Right renal pelvis (tissue), 4 donors: ENCODE measurements around the gene SNX21. TPM values are rescaled to one million over a fixed set of nuclear protein-coding genes. Genes with fewer than 3 reads are reported as not detected.

ENCODE experiments used
- DNase-seq, 4 donors: peaks; one replicate each; pipeline ENCODE4 v3.0.0-alpha.2; 2013; ENCODE audit warnings: low read depth in 4 of 4, low spot score in 3 of 4, missing footprints in 1 of 4
- polyA plus RNA-seq, 4 donors: library from polyadenylated mRNA; unstranded; fragments of 120-200 nt; gene quantifications; one replicate each; pipeline ENCODE4 v1.2.1, GENCODE V29; 2013; ENCODE audit not compliant: insufficient read length in 4 of 4

Gene SNX21
- polyA plus RNA-seq, 4 donors, result 12.6 to 17.1 (median 14.3) TPM

DNA sequence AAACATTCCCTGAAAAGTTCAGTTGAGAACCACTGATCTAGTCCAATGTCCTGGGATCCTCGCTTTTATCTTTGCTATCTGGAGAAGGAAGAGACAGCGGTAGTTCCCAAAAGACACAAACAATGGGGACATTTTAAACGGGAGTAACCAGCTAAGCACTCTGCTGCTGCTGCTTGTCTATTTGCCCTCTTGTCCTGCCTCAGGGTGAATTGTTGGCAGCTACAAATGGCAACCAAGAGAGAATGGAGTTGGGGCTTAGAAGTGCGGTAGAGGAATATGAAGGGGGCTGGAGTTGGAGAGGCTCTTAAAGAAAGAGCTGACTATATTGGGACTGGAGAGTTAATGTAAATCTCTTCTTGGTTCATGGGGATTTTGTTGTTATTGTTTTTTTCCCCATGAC, 41.0 kb downstream of the SNX21 start:
- DNase-seq, result no peak

DNA sequence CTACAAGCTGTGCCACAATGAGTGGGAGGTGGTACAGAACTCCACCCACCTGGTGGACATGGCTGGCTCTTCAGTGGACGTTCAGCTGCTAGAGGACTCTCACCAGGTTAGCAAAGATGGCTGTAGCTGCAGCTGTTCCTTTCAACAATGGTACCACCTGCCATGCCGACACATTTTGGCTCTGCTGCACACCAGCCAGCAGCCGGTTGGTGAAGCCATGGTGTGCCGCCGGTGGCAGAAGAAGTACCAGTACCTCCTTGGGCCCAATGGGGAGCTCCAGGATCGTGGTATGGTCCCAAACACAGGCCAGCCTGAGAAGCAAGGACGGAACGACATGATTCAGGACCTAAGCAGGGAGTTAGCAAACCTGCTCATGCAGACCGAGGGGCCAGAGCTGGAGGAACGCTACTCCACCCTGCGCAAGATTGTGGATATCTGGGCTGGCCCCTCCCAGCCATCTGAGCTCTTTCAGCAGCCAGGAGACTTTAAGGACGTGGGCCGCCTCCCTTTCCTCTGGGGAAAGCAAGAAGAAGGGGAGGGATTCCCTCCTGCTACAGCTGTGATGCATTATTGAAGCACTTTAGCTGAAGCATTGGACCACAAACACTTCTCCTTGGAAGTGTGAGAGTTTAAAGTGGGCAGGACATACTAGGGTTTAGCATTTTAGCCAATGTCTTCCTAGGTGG, 44.6 kb downstream of the SNX21 start:
- no peak for DNase-seq

DNA sequence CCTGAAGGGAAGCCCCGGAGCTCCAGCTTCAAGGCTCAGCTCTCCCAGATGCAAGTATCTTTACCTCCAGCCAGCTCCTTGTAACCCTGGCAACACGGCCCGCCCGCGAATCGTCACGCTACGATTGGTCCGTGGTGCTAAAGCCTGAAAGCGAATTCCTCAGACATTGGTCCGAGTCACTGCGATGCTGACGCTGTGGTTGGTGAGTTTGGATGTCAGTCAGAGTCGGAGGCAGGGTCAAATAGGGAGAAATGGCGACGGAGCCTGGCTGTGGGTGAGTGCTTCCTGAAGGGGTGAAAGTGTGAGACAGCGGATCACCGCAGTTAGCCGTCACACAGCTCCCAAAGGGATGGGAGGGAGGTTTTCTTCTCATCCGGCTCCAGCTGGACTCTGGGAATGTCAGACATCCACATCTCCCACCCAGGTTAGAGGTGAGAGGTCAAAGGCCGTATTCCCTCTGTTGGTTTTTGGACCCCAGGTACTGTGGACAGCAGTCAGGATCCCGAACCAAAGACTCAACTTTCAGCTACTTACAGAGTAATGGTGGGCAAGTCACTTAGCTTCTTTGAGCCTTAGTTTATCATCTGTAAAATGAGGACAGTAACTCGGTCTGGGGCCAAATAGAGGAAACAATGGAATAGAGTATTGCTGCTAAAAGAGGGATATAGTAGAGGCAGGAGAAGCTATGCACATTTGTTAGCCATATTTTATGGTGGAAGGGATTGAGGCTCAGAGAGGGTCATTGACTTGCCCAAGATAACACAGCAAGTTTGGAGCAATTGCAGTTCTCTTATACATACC, 47.6 kb downstream of the SNX21 start, which contains the start of gene ZSWIM1:
Gene ZSWIM1 (plus strand): TSS at position 240 of the 801 bp plus-strand sequence. CDS start 1,366 bp downstream, outside the sequence.
- DNase-seq, result peak; percentile 97 to 99 (median 99)

DNA sequence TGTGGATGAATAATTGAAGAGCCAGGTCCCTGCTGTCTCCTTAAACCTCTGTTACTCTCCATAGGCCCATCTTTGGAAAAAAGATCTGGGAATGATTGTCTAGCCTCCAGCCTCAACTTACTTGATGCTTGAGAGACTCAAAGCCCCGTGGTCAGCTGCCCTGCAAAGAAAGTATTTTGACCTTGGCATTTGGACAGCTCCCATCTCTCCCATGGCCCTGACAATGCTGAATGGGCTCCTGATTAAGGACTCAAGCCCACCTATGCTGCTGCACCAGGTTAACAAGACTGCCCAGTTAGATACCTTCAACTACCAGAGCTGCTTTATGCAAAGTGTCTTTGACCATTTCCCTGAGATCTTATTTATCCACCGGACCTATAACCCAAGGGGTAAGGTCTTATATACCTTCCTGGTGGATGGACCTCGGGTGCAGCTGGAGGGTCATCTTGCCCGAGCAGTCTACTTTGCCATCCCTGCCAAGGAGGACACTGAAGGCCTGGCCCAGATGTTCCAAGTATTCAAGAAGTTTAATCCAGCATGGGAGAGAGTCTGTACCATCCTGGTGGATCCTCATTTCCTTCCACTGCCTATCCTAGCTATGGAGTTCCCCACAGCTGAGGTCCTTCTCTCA, 49.0 kb downstream of the SNX21 start:
- DNase-seq, result no peak

DNA sequence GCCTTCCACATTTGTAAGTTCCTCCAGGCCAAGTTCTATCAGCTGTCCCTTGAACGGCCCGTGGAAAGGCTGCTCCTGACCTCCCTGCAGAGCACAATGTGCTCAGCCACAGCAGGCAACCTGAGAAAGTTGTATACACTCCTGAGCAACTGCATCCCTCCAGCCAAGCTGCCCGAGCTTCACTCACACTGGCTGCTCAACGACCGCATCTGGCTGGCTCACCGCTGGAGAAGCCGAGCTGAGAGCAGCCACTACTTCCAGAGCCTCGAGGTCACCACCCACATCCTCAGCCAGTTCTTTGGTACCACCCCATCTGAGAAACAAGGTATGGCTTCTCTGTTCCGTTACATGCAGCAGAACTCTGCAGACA, 49.5 kb downstream of the SNX21 start:
- DNase-seq, result no peak

DNA sequence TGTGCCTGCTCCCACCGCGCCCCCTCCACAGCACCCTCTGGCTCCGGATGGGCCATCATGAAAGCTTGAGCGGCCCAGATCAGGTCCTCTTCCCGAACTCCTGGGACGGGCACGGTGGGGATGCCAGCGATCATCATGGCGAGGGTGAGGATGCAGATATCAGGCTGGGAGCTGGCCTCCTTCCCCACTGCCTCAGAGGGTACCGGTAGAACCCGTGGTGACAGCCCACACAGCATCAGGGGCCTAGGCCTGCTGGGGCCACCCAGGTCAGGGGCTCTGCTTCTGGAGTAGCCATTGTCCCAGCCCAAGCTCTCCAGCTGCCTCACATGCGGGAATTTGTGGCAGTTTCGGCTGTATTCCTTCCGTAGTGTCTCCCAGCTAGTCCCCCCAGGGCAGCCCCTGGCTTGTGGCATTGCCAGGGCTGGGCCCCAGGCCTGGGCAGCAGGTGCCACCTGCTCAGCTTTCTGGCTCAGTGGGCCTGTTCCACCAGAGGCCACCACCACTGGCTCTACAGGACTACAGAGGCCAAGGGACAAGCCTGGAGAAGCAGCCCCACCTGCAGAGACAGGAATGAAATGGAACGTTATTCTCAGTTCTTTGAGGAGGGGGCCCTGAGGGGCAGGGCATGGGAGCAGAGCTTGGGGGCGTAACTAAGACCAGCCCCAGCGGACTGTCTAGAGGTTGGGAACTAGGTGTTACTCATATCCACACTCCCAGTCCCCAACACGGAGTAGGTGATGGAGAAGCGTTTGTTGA, 53.2 kb downstream of the SNX21 start:
- DNase-seq, result no peak

DNA sequence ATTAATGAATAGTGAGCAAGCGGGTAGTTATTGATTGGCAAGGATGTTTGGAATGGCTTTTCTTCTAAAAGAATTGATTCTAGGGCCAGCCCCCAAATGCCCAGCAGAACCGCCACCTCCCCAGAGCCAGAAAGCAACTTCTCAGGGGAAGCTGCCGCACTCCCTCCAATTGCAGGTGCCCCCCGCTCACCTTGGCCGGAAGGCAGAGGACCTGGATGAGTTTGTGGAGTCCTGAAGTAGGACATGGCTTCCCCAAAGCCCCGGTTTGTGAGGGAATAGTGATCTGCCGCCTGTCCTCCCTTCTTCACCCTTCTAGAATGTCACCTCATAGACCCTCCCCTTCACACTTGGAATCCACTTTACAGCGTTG, 53.7 kb downstream of the SNX21 start, which contains the start of gene SPATA25:
Gene SPATA25 (minus strand): TSS at position 277 of the 370 bp plus-strand sequence. CDS start 32 bp downstream, at position 245.
- no peak for DNase-seq

DNA sequence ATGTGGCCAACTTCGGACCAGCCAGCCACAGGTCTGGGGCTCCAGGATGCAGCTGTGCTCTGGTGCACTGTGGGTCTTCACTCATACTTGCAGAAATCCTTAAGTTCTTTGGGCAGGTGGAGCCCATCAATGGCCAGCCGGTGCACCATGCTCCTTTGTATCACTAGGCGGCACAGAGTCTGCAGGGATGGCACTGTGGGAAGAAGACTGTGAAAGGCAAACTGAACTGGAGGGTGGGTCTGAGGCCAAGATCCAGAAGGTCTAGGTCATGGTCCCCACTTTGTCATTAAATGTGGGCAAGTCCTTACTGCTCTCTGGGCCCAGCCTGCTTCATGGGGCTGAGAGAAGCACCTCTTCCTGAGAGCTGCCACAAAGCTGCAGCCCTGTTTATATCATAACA, 55.1 kb downstream of the SNX21 start:
- DNase-seq, result no peak

DNA sequence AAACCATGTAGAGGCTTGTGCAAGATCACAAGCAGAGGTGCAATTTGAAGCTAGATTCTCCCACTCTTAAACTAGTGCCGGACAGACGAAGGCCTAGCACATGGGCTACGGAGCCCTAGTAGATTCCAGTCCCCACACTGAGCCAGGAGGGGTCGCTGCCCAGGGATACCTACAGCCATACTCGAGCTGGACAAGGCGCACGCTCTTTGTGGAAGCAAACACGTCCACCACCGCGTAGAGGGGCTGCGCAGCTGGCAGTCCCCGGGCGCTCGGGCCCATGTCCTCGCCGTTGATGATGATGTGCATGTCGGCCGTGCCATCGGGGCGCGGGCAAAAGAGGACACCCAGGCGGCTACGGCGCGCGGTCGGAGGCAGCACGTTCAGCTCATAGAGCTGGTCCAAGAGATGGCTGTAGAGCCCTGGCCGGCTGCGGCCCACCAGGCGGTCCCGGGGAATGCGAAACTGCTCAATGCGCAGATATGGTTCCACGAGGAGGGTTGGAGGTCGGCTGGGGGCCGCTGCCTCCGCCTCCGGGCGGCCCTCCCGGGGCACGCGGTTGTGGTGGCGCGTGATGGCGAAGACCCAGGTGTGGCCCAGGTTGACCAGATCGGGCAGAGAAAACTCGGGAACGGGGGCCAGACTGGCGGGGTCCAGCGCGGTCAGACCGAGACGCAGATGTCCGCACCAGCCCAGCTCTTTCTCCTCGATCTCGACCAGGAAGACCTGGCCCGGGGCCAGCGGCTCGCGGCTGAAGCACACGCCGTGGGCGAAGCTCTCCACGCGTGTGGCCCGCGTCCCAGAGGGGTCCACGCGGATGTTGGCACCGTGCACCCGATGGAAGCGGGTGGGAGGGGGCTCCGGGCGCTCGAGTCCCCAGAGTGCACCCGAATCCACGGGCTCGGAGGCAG, 56.7 kb downstream of the SNX21 start:
- peak; percentile 66 to 79 (median 72) for DNase-seq

DNA sequence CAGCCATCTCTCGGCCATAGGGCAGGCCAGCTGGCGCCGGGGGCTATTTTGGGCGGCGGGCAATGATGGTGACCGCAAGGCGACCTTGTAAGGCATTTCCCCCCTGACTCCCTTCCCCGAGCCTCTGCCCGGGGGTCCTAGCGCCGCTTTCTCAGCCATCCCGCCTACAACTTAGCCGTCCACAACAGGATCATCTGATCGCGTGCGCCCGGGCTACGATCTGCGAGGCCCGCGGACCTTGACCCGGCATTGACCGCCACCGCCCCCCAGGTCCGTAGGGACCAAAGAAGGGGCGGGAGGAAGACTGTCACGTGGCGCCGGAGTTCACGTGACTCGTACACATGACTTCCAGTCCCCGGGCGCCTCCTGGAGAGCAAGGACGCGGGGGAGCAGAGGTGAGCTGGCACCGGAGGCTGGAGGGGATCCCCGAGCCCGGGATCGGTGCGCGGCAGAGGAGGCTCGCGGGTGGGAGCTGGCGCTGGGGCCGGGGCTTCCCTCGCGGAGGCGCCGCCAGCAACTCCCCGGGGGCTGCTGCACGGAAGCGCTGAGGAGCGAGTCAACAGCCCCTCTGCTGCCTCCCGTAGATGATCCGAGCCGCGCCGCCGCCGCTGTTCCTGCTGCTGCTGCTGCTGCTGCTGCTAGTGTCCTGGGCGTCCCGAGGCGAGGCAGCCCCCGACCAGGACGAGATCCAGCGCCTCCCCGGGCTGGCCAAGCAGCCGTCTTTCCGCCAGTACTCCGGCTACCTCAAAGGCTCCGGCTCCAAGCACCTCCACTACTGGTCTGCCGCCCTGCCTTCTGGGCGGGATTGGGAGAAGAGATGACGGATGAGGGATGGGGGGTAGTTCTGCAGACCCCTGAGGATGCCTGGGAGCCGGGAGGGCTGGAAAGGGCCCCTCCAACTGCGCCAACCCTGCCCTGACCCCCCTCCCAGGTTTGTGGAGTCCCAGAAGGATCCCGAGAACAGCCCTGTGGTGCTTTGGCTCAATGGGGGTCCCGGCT, 57.7 kb downstream of the SNX21 start, which contains the start of the genes CTSA and NEURL2:
Gene CTSA (plus strand): TSS at position 351 of the 999 bp plus-strand sequence. CDS start 234 bp downstream, at position 585.
Gene NEURL2 (minus strand): TSS at position 224 of the 999 bp plus-strand sequence. CDS start 217 bp downstream, at position 7.
- peak; percentile 84 to 90 (median 86) for DNase-seq

DNA sequence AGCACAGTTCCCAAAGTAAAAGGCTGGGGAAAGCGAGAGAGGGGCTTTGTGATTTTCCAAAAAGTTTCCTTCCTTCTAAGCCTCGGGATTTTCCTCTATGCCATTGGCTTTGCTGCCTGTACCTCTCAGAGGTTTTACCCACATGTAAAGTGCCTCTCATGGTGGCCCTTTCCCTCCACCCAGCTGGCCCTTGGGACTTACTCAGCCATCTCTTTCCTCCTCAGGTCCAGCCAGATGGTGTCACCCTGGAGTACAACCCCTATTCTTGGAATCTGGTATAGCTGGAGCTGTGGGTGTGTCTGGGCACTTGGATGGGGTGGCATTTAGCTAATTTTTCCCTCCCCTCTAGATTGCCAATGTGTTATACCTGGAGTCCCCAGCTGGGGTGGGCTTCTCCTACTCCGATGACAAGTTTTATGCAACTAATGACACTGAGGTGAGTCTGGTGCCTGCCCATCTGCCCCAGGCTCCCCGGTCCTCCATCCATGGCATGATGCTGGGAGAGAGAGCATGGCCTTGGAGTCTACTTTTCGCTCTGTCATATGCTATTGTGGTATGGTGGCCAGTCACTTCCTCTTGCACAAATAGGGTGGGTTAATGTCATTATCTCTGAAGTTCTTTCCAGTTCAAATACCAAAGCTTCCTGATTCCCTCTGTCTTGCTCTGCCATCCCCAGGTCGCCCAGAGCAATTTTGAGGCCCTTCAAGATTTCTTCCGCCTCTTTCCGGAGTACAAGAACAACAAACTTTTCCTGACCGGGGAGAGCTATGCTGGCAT, 58.6 kb downstream of the SNX21 start:
- DNase-seq, result no peak

Other genes starting within 250 kb of the SNX21 start
- gene WFDC10A, start 204.1 kb upstream of the SNX21 start, polyA plus RNA-seq, result not detected
- not detected for gene WFDC9, start 202.5 kb upstream of the SNX21 start, polyA plus RNA-seq
- under 1 TPM in 1 of 4 donors, not detected in 3; 0.10 TPM for gene WFDC11, start 163.6 kb upstream of the SNX21 start, polyA plus RNA-seq
- not detected for gene WFDC13, start 131.8 kb upstream of the SNX21 start, polyA plus RNA-seq
- not detected for gene WFDC10B, start 128.8 kb upstream of the SNX21 start, polyA plus RNA-seq
- gene SPINT4, start 111.5 kb upstream of the SNX21 start, polyA plus RNA-seq, result not detected
- 1 to 10 TPM; 1.1 to 2.1 (median 1.7) TPM for gene WFDC3, start 41.9 kb upstream of the SNX21 start, polyA plus RNA-seq
- gene DNTTIP1, start 41.8 kb upstream of the SNX21 start, polyA plus RNA-seq, result 10 to 100 TPM; 36.4 to 41.9 (median 38.8) TPM
- gene UBE2C, start 21.2 kb upstream of the SNX21 start, polyA plus RNA-seq, result 10 to 100 TPM; 59.9 to 72.1 (median 65.9) TPM
- 1 to 10 TPM in 1 of 4 donors, under 1 TPM in 3; 0.22 to 1.1 (median 0.72) TPM for gene TNNC2, start 6.5 kb upstream of the SNX21 start, polyA plus RNA-seq
- gene ACOT8, start 23.6 kb downstream of the SNX21 start, polyA plus RNA-seq, result 10 to 100 TPM; 23.2 to 28.9 (median 24.5) TPM
- gene ZSWIM3, start 23.8 kb downstream of the SNX21 start, polyA plus RNA-seq, result 1 to 10 TPM; 5.1 to 5.3 (median 5.2) TPM
- gene ZSWIM1, start 47.4 kb downstream of the SNX21 start, polyA plus RNA-seq, result 10 to 100 TPM; 13.3 to 15.7 (median 15.3) TPM
- gene SPATA25, start 53.8 kb downstream of the SNX21 start, polyA plus RNA-seq, result 1 to 10 TPM; 2.8 to 3.8 (median 3.3) TPM
- 1 to 10 TPM; 4.3 to 8.2 (median 5.0) TPM for gene NEURL2, start 57.4 kb downstream of the SNX21 start, polyA plus RNA-seq
- 100 to 1,000 TPM; 118 to 137 (median 134) TPM for gene CTSA, start 57.5 kb downstream of the SNX21 start, polyA plus RNA-seq
- 100 to 1,000 TPM; 143 to 178 (median 150) TPM for gene PLTP, start 78.4 kb downstream of the SNX21 start, polyA plus RNA-seq
- 10 to 100 TPM; 48.2 to 56.2 (median 49.0) TPM for gene PCIF1, start 100.9 kb downstream of the SNX21 start, polyA plus RNA-seq
- 10 to 100 TPM; 12.2 to 14.7 (median 12.9) TPM for gene ZNF335, start 138.4 kb downstream of the SNX21 start, polyA plus RNA-seq
- gene MMP9, start 175.1 kb downstream of the SNX21 start, polyA plus RNA-seq, result under 1 TPM; 0.46 to 0.79 (median 0.52) TPM
- gene SLC12A5, start 195.4 kb downstream of the SNX21 start, polyA plus RNA-seq, result 1 to 10 TPM; 1.9 to 2.6 (median 2.2) TPM